Psoas muscle (tissue), 8 donors: ENCODE measurements around the gene G6PC2. TPM values are rescaled to one million over a fixed set of nuclear protein-coding genes. Genes with fewer than 3 reads are reported as not detected.

ENCODE experiments used
- ATAC-seq, 4 donors: fragments of 200-7000 bp; cut with Tn5 transposase; one replicate each; pipeline ENCODE4 v1.9.1; 2020; ENCODE audit warnings: moderate library complexity in 3 of 4, mild to moderate bottlenecking in 2 of 4
- DNase-seq, 2 donors: peaks; one replicate each; pipeline ENCODE4 v3.0.0-alpha.2; 2020
- H3K27ac ChIP-seq: fragments of 200-600 bp; one replicate; pipeline ENCODE4 v1.8.0; 2022
- H3K27me3 ChIP-seq, 3 donors: fragments of 200-600 bp in 1 of 3; one replicate each; pipeline versions ENCODE4 v1.6.1 to v1.8.0; 2013 to 2022; ENCODE audit warnings: low read length in 2 of 3, mild to moderate bottlenecking in 2 of 3, moderate library complexity in 1 of 3; ENCODE audit not compliant: insufficient read depth in 3 of 3
- H3K36me3 ChIP-seq, 2 donors: fragments of 200-600 bp in 1 of 2; one replicate each; pipeline versions ENCODE4 v1.6.1 to v1.8.0; 2013 to 2022; ENCODE audit warnings: low read depth in 1 of 2, mild to moderate bottlenecking in 1 of 2, moderate library complexity in 1 of 2; ENCODE audit not compliant: insufficient read depth in 1 of 2
- H3K4me1 ChIP-seq: fragments of 200-600 bp; one replicate; pipeline ENCODE4 v1.8.0; 2022
- H3K4me3 ChIP-seq: fragments of 200-600 bp; one replicate; pipeline ENCODE4 v1.8.0; 2022; ENCODE audit warnings: mild to moderate bottlenecking
- H3K9me3 ChIP-seq: fragments of 200-600 bp; one replicate; pipeline ENCODE4 v1.8.0; 2022
- CTCF ChIP-seq: fragments of 200-600 bp; IDR thresholded peaks from one replicate; pipeline ENCODE4 v1.8.0; 2022; ENCODE audit warnings: antibody characterized with exemption
- WGBS, 3 donors: extraction: QIAGEN DNeasy Blood & Tissue Kit; methylation state at CpG; one replicate each; pipeline versions ENCODE4 v1.1.6 to v1.1.7; 2013; 5-methylcytosine and 5-hydroxymethylcytosine counted together
- intact Hi-C, 2 donors: fragments of 100-400 bp; cut with DNase I; formaldehyde crosslinking; loops; one replicate each; pipeline versions ENCODE4 v1.11.0 to v1.14.2; 2022
- polyA plus RNA-seq, 3 donors: library from polyadenylated mRNA; stranded (reverse); fragments of 200-250 nt; gene quantifications; one replicate each; pipeline ENCODE4 v1.2.3, GENCODE V29; 2013
- total RNA-seq, 4 donors: library from RNA; stranded (reverse); fragmentation: NEBNext Ultra II Directional in 2 of 4; extraction: Animal tissue kit (Norgen Biotek cat#: 25700) in 2 of 4; gene quantifications; one replicate each; pipeline versions ENCODE4 v1.2.1 to v1.2.4, GENCODE V29; 2021 to 2023
- donor health status: healthy with polysubstance abuse.
- donor health status: DM: no; HTN: no; CAD: no; lungs with moderate emphysema.
- donor health status: Bipolar disorder and iron deficiency.
- donor health status: healthy.
- donor health status: DM: yes; HTN: yes; CAD: no.
- donor health status: DM: no; HTN: no; CAD: no.
- donor health status: DM: no; HTN: no; CAD: no.
- donor health status: DM: yes; HTN: yes; CAD: no.

The G6PC2 gene
- total and polyA plus RNA-seq, 7 donors, result 0.05 TPM; not detected in 6

GRCh38 chr2:168894720-168895119 lies 6.4 kb upstream of the G6PC2 start:
- Histone ChIP-seq H3K4me1 (no peaks in the 10 kb centered on the region), H3K27me3 (no peaks in the 10 kb centered on the region), H3K4me3 (no peak overlapping the region), H3K9me3 (no peaks in the 10 kb centered on the region), H3K36me3 (no peaks in the 10 kb centered on the region), H3K27ac (no peak overlapping the region)
- no peak for ATAC-seq
- TF ChIP-seq CTCF, result no peak
- intact Hi-C loops, result no loop called here
- no peak for DNase-seq

GRCh38 chr2:168895771-168896170 lies 5.3 kb upstream of the G6PC2 start:
- Histone ChIP-seq H3K36me3 (no peaks in the 10 kb centered on the region), H3K9me3 (no peaks in the 10 kb centered on the region), H3K4me1 (no peaks in the 10 kb centered on the region), H3K27ac (no peak overlapping the region), H3K27me3 (no peaks in the 10 kb centered on the region), H3K4me3 (no peak overlapping the region)
- no peak for DNase-seq
- no peak for TF ChIP-seq CTCF
- no peak for ATAC-seq
- intact Hi-C loops, result no loop called here

- WGBS, 3 donors, result 63 to 68% (median 65%) methylated on average over 4 of the region's 4 CpGs
- Histone ChIP-seq H3K27me3 (no peaks in the 10 kb centered on the region), H3K9me3 (no peaks in the 10 kb centered on the region), H3K27ac (no peak overlapping the region), H3K4me3 (no peak overlapping the region), H3K36me3 (no peaks in the 10 kb centered on the region), H3K4me1 (no peaks in the 10 kb centered on the region)
- intact Hi-C loops, result no loop called here
- no peak for TF ChIP-seq CTCF
- DNase-seq, result no peak
- ATAC-seq, result no peak
Measured at GRCh38 chr2:168896783-168897182, 4.3 kb upstream of the G6PC2 start.

GRCh38 chr2:168897449-168897848 lies 3.6 kb upstream of the G6PC2 start:
- H3K4me1 ChIP-seq, result no peaks in the 10 kb centered on the region
- H3K9me3 ChIP-seq, result no peaks in the 10 kb centered on the region
- no peak for TF ChIP-seq CTCF
- H3K36me3 ChIP-seq, result no peaks in the 10 kb centered on the region
- DNase-seq (no peak), ATAC-seq (no peak)
- no peak overlapping the region for H3K27ac ChIP-seq
- intact Hi-C loops, result no loop called here
- H3K4me3 ChIP-seq, result no peak overlapping the region
- H3K27me3 ChIP-seq, result no peaks in the 10 kb centered on the region
- WGBS, 3 donors, result 79 to 86% (median 83%) methylated on average over 1 of the region's 1 CpG

GRCh38 chr2:168903888-168904287 lies 2.8 kb downstream of the G6PC2 start:
- Histone ChIP-seq H3K27me3 (no peaks in the 10 kb centered on the region), H3K27ac (no peak overlapping the region), H3K9me3 (no peaks in the 10 kb centered on the region), H3K4me3 (no peak overlapping the region), H3K36me3 (no peaks in the 10 kb centered on the region), H3K4me1 (no peaks in the 10 kb centered on the region)
- intact Hi-C loops, result no loop called here
- DNase-seq (no peak), ATAC-seq (no peak)
- WGBS, 3 donors, result 93 to 95% (median 95%) methylated on average over 2 of the region's 2 CpGs
- TF ChIP-seq CTCF, result no peak
